NCI-H1105 (cell line): ENCODE data around the gene MSMP.

Experiments used
- DNase-seq: peaks from one replicate; lab custom pipeline; 2025; lab: John Stamatoyannopoulos, UW

Gene MSMP

GRCh38 chr9:35771534-35771933 is 17.5 kb upstream of the MSMP start:
- peak; percentile 74 for DNase-seq

- DNase-seq = no peak
These were observed 17.0 kb upstream of the MSMP start for GRCh38 chr9:35771075-35771433.

- DNase-seq = no peak
These were observed 15.7 kb upstream of the MSMP start for GRCh38 chr9:35769763-35770162.

GRCh38 chr9:35767458-35767857 is 13.4 kb upstream of the MSMP start:
- DNase-seq = no peak

- DNase-seq = no peak
These were observed 12.9 kb upstream of the MSMP start for GRCh38 chr9:35766997-35767396.

- DNase-seq = no peak
These were observed 9.7 kb upstream of the MSMP start for GRCh38 chr9:35763803-35764202.

- no peak for DNase-seq
These were observed 9.1 kb upstream of the MSMP start for GRCh38 chr9:35763181-35763580.

- no peak for DNase-seq
These were observed 6.6 kb upstream of the MSMP start for GRCh38 chr9:35760651-35761050.

GRCh38 chr9:35759795-35760194 is 5.7 kb upstream of the MSMP start:
- no peak for DNase-seq

GRCh38 chr9:35758475-35759050 is 4.5 kb upstream of the MSMP start:
- no peak for DNase-seq

- no peak for DNase-seq
These were observed 3.8 kb upstream of the MSMP start for GRCh38 chr9:35757892-35758275.

GRCh38 chr9:35757226-35757891 is 3.3 kb upstream of the MSMP start:
- peak; percentile 45 for DNase-seq

- peak; percentile 70 for DNase-seq
These were observed 2.5 kb upstream of the MSMP start for GRCh38 chr9:35756275-35757225.

- no peak for DNase-seq
These were observed 995 bp upstream of the MSMP start for GRCh38 chr9:35755071-35755470.

GRCh38 chr9:35753466-35753865 is 610 bp downstream of the MSMP start:
- DNase-seq = no peak

GRCh38 chr9:35750256-35750531 is 3.9 kb downstream of the MSMP start:
- no peak for DNase-seq

GRCh38 chr9:35749515-35750255 is 4.4 kb downstream of the MSMP start:
- peak; percentile 11 for DNase-seq

- DNase-seq = peak; percentile 69
These were observed 5.1 kb downstream of the MSMP start, which contains the start of the genes GBA2 and RGP1 for GRCh38 chr9:35748858-35749514. GBA2 (minus strand) TSS chr9:35749228; CDS start chr9:35748704, 524 bp downstream. RGP1 (plus strand) TSS chr9:35749287; CDS start chr9:35749756, 469 bp downstream.

GRCh38 chr9:35748242-35748857 is 5.7 kb downstream of the MSMP start:
- no peak for DNase-seq

- DNase-seq = no peak
These were observed 7.5 kb downstream of the MSMP start for GRCh38 chr9:35746583-35746982.

GRCh38 chr9:35745569-35745968 is 8.5 kb downstream of the MSMP start:
- DNase-seq = no peak
